Aortic smooth muscle cell (primary cell): ENCODE results near the gene OR52E1. TPM values are rescaled to one million over a fixed set of nuclear protein-coding genes. Genes with fewer than 3 reads are reported as not detected.

Experiments
- total RNA-seq: library from RNA; depleted of rRNA; stranded (reverse); fragments of >200 nt; gene quantifications from 2 replicates; pipeline ENCODE4 v1.2.3, GENCODE V29; 2014

The OR52E1 gene
- total RNA-seq: not detected in 2 replicates

DNA sequence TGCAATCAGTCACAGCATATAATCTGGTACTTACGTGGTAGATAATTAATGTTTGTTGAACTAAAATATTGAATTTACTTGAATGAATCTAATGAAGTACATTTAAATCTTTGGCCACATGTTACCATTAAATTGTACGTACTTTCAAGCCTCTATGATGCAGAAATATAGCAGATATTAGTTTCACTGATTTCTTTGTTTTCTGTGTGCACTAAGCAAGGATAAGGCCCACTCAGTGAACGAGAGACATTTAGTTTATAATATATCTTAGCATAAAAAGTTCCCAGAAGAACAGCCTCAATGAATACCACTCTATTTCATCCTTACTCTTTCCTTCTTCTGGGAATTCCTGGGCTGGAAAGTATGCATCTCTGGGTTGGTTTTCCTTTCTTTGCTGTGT lies at the start of gene OR52E1:
OR52E1 (plus strand) TSS at position 301 of the 400 bp plus-strand sequence.

DNA sequence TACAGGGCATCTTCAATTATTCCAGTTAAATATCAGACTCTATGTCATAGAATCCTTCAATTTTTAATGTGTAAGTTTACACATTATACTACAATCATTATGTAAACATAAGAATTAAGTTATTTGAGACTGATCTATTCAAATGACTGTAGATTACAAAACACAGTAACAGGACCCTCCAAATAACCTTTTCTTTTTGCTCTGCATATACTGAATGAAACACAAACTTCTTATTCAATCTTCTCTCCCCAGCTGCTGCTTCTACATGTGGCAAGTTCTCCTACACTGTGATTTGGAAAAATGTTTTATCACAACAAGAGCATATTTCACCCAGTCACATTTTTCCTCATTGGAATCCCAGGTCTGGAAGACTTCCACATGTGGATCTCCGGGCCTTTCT lies 23.1 kb upstream of the OR52E1 start, which contains the start of gene OR52J3:
OR52J3 (plus strand) TSS at position 301 of the 400 bp plus-strand sequence; CDS start at position 301, 0 bp downstream.

DNA sequence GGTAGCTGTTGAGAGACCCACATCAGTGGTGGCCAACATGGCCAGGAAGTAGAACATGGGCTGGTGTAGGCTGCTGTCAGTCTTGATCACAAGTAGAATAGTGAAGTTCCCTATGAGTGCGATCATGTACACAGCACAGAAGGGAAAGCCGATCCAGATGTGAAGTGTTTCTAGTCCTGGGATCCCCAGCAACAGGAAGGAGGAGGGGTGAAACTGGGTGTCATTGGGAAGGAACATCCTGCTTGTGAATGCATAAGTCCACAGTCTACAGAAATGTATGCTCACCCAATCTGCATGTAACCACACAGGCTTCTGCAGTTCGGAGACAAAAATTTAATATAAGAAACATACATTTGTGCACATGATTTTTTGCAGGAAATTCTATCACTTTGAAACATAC lies 10.0 kb upstream of the OR52E1 start, which contains the start of gene OR52E2:
OR52E2 (minus strand) TSS at position 237 of the 400 bp plus-strand sequence; CDS start at position 237, 0 bp downstream.

Other genes starting within 250 kb of the OR52E1 start
- gene OR51F2, start 248.3 kb upstream of the OR52E1 start, total RNA-seq: not detected in 2 replicates
- not detected in 2 replicates for gene OR51S1, start 220.4 kb upstream of the OR52E1 start, total RNA-seq
- gene OR51T1, start 187.7 kb upstream of the OR52E1 start, total RNA-seq: not detected in 2 replicates
- not detected in 2 replicates for gene OR51A7, start 165.8 kb upstream of the OR52E1 start, total RNA-seq
- gene OR51G2, start 150.2 kb upstream of the OR52E1 start, total RNA-seq: not detected in 2 replicates
- gene OR51G1, start 145.2 kb upstream of the OR52E1 start, total RNA-seq: not detected in 2 replicates
- not detected in 2 replicates for gene OR51A4, start 122.0 kb upstream of the OR52E1 start, total RNA-seq
- gene OR51A2, start 113.9 kb upstream of the OR52E1 start, total RNA-seq: not detected in 2 replicates
- not detected in 2 replicates for gene OR51L1, start 74.7 kb upstream of the OR52E1 start, total RNA-seq
- not detected in 2 replicates for gene OR52J3, start 23.0 kb upstream of the OR52E1 start, total RNA-seq
- not detected in 2 replicates for gene OR52E2, start 9.9 kb upstream of the OR52E1 start, total RNA-seq
- not detected in 2 replicates for gene OR52A5, start 68.8 kb downstream of the OR52E1 start, total RNA-seq
- gene OR52A1, start 85.2 kb downstream of the OR52E1 start, total RNA-seq: not detected in 2 replicates
- gene OR51V1, start 131.1 kb downstream of the OR52E1 start, total RNA-seq: not detected in 2 replicates
- not detected in 2 replicates for gene HBB, start 157.5 kb downstream of the OR52E1 start, total RNA-seq
- not detected in 2 replicates for gene HBD, start 164.9 kb downstream of the OR52E1 start, total RNA-seq
- 0.25 TPM in 1 of 2 replicates, not detected in the other for gene HBG1, start 180.3 kb downstream of the OR52E1 start, total RNA-seq
- 0.19 TPM in 1 of 2 replicates, not detected in the other for gene HBG2, start 185.2 kb downstream of the OR52E1 start, total RNA-seq
- gene HBE1, start 200.4 kb downstream of the OR52E1 start, total RNA-seq: not detected in 2 replicates
- gene OR51B4, start 232.4 kb downstream of the OR52E1 start, total RNA-seq: not detected in 2 replicates